Kidney (tissue), 14 donors: ENCODE measurements around the gene MEFV. TPM values are rescaled to one million over a fixed set of nuclear protein-coding genes. Genes with fewer than 3 reads are reported as not detected.

Source experiments
- DNase-seq, 5 donors: peaks; one replicate each; pipeline ENCODE4 v3.0.0-alpha.2; 2013 to 2020
- FAIRE-seq: peaks from 2 replicates; lab custom pipeline; 2012; peaks lifted over from hg19 to GRCh38; lab: Jason Lieb, UNC
- H3K27ac ChIP-seq, 2 donors: one replicate each; pipeline ENCODE4 v1.7.0; 2013; ENCODE audit warnings: low read depth in 2 of 2, low read length in 2 of 2, inconsistent platforms in 1 of 2
- H3K27me3 ChIP-seq: one replicate; pipeline ENCODE4 v1.7.1; 2013; ENCODE audit warnings: low read length, inconsistent platforms; ENCODE audit not compliant: control insufficient read depth, insufficient read depth
- H3K36me3 ChIP-seq, 3 donors: one replicate each; pipeline versions ENCODE4 v1.7.0 to v1.7.1; 2013; ENCODE audit warnings: low read length in 3 of 3, control low read depth in 1 of 3, inconsistent platforms in 1 of 3; ENCODE audit not compliant: insufficient read depth in 3 of 3, control insufficient read depth in 2 of 3
- H3K4me1 ChIP-seq, 3 donors: one replicate each; pipeline versions ENCODE4 v1.7.0 to v1.7.1; 2013; ENCODE audit warnings: low read length in 3 of 3, inconsistent platforms in 1 of 3, low read depth in 1 of 3; ENCODE audit not compliant: control insufficient read depth in 2 of 3, insufficient read depth in 2 of 3
- H3K4me3 ChIP-seq, 3 donors: one replicate each; pipeline versions ENCODE4 v1.7.0 to v1.8.1; 2013; ENCODE audit warnings: low read length in 3 of 3, control low read depth in 1 of 3, inconsistent platforms in 1 of 3
- H3K9ac ChIP-seq, 3 donors: one replicate each; pipeline versions ENCODE4 v1.7.0 to v1.7.1; 2013; ENCODE audit warnings: low read length in 3 of 3, control low read depth in 1 of 3, inconsistent platforms in 1 of 3
- H3K9me3 ChIP-seq, 3 donors: one replicate each; pipeline versions ENCODE4 v1.7.0 to v1.7.1; 2013; ENCODE audit warnings: low read length in 3 of 3, control low read depth in 1 of 3, inconsistent platforms in 1 of 3; ENCODE audit not compliant: control insufficient read depth in 2 of 3, insufficient read depth in 1 of 3
- intact Hi-C: fragments of 100-400 bp; cut with DNase I; formaldehyde crosslinking; loops from one replicate; pipeline ENCODE4 v1.11.1; 2022
- polyA plus RNA-seq: library from polyadenylated mRNA; stranded (reverse); fragments of 350-450 nt; fragmentation: Illumina TruSeq; extraction: RNeasy Lipid Tissue Mini Kit (QIAGEN cat#74804); gene quantifications from one replicate; pipeline ENCODE4 v1.2.3, GENCODE V29; 2014; ENCODE audit warnings: low read depth, low replicate concordance; ENCODE audit not compliant: insufficient read depth
- total RNA-seq: library from RNA; stranded (reverse); fragmentation: NEBNext Ultra II Directional; extraction: Animal tissue kit (Norgen Biotek cat#: 25700); gene quantifications from one replicate; pipeline ENCODE4 v1.2.1, GENCODE V29; 2021
- TF ChIP-seq, protein P1 (sequence below): IDR thresholded peaks from 3 replicates; pipeline ENCODE4 v1.5.1; 2012; ENCODE audit warnings: mild to moderate bottlenecking, moderate library complexity, borderline replicate concordance; ENCODE audit not compliant: insufficient read depth; ENCODE audit errors: extremely low read depth
- donor health status: control.
- donor health status: control.
- donor health status: control.
- donor health status: control.
- donor health status: control.
- donor health status: DM: yes; HTN: yes; CAD: no.
- donor health status: Normal renal cell carcinoma (clear cell type).

Gene MEFV
- total and polyA plus RNA-seq, 2 donors from 2014 or later = 4.1 TPM; not detected in 1

DNA sequence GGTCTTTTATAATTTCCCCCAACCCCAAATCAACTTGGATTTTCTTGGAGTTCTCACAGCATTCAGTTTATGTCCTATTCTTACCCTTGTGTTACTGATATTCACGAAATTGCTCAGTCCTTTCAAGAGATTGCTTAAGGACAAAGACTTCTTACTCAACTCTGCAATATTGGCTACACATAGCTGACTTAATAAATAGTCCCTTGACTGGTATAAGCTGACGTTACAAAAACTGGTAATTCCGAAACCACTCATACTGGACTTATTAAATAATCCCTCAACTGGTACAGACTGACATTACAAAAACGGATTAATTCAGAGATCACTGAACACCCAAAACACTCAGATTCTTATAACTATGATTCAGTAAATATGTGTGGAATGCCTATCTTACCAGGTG, 47.9 kb upstream of the MEFV start:
- TF ChIP-seq, protein P1, sequence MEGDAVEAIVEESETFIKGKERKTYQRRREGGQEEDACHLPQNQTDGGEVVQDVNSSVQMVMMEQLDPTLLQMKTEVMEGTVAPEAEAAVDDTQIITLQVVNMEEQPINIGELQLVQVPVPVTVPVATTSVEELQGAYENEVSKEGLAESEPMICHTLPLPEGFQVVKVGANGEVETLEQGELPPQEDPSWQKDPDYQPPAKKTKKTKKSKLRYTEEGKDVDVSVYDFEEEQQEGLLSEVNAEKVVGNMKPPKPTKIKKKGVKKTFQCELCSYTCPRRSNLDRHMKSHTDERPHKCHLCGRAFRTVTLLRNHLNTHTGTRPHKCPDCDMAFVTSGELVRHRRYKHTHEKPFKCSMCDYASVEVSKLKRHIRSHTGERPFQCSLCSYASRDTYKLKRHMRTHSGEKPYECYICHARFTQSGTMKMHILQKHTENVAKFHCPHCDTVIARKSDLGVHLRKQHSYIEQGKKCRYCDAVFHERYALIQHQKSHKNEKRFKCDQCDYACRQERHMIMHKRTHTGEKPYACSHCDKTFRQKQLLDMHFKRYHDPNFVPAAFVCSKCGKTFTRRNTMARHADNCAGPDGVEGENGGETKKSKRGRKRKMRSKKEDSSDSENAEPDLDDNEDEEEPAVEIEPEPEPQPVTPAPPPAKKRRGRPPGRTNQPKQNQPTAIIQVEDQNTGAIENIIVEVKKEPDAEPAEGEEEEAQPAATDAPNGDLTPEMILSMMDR = no peak
- no peak overlapping the region for H3K27ac ChIP-seq
- H3K36me3 ChIP-seq = peaks cover 14 to 32% (median 19%) of the 10 kb centered on the region in 3 donors
- peak overlapping the region in 1 of 3 donors; percentile 68 for H3K9ac ChIP-seq
- no peaks in the 10 kb centered on the region for H3K4me1 ChIP-seq
- H3K4me3 ChIP-seq = peak overlapping the region; percentile 73 to 91 (median 75)
- intact Hi-C loops = no loop called here
- FAIRE-seq (no peak), DNase-seq (no peak)
- H3K27me3 ChIP-seq = no peaks in the 10 kb centered on the region
- peaks cover 12 to 58% (median 12%) of the 10 kb centered on the region in 3 donors for H3K9me3 ChIP-seq

DNA sequence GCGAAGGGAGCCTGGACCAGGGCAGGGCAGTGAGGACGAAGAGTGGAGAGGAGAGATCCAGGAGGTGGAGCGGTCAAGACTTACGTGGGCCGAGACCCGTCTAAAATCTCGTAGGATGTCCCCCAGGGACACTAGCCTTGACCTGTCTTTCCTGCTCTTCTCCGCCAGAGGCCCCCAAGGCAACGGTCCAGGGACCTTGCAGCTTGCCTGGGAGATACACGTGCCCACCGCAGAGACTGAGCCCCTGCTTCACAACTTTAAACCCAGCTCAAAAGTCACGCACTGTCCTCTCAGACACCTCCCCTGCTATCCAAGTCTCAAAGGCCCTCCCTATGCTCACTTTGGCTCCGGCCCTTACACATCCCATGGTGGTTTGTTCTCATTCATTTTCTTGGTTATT, 39.4 kb upstream of the MEFV start:
- DNase-seq = no peak
- intact Hi-C loops = no loop called here

DNA sequence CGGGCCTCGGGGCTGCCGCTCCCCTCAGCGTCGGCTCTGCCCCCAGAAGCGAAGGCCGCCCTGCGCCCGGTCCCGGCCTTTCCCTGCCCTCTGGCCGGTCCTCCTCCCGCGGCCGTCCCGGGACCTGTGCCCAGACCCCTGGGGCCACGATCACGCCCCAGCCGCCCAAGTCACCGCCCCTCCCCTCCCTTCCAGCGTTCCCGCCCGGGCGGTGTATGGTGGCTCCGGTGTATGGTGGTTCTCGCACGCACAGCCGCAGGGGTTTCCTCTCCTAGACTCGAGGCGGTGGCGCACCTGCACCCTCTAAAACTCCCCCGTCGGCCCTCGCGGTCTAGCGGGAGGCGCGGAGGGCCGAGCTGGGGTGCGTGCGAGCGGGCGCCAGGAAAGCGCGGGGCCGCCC, 38.8 kb upstream of the MEFV start:
- H3K27ac ChIP-seq = no peak overlapping the region
- H3K36me3 ChIP-seq = peaks cover 18 to 36% (median 19%) of the 10 kb centered on the region in 3 donors
- no peak overlapping the region for H3K4me3 ChIP-seq
- no peak for DNase-seq
- H3K27me3 ChIP-seq = no peaks in the 10 kb centered on the region
- TF ChIP-seq, protein P1 = no peak
- intact Hi-C loops = no loop called here
- H3K9me3 ChIP-seq = peaks cover 7 to 74% (median 22%) of the 10 kb centered on the region in 3 donors
- no peak for FAIRE-seq
- H3K4me1 ChIP-seq = no peaks in the 10 kb centered on the region
- no peak overlapping the region for H3K9ac ChIP-seq

More for the DNA sequence above, 39.4 kb upstream of the MEFV start:
- peaks cover 5 to 71% (median 18%) of the 10 kb centered on the region in 3 donors for H3K9me3 ChIP-seq
- H3K4me1 ChIP-seq = no peaks in the 10 kb centered on the region
- H3K4me3 ChIP-seq = no peak overlapping the region
- H3K9ac ChIP-seq = no peak overlapping the region
- H3K27me3 ChIP-seq = no peaks in the 10 kb centered on the region
- no peak overlapping the region for H3K27ac ChIP-seq
- FAIRE-seq = no peak
- H3K36me3 ChIP-seq = peaks cover 14 to 31% (median 14%) of the 10 kb centered on the region in 3 donors
- TF ChIP-seq, protein P1 = no peak

DNA sequence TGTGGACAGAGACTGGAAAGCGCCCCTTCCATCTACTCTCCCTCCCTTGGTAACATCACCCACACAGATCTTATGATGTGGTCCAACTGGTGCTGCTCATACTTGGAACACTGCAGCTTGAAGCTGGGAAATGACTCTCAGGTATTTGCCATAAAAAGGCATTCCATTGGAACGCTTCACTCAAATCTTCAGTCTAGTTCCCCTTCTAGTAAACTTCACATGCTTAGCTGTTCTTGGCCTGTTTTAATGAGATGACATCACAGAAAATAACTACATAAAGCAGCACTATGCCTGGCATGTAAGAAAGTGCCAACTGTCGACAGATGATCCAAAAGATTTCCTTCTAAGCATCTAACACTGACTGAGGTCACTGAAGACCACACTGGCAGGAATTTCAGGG, 36.2 kb upstream of the MEFV start:
- Histone ChIP-seq H3K9me3 (peaks cover 13 to 74% (median 30%) of the 10 kb centered on the region in 3 donors), H3K4me1 (no peaks in the 10 kb centered on the region), H3K4me3 (peak overlapping the region in 2 of 3 donors; percentile 7 to 17), H3K36me3 (peaks cover 24 to 45% (median 34%) of the 10 kb centered on the region in 3 donors), H3K27ac (no peak overlapping the region), H3K9ac (no peak overlapping the region), H3K27me3 (no peaks in the 10 kb centered on the region)
- intact Hi-C loops = no loop called here
- TF ChIP-seq, protein P1 = no peak
- no peak for FAIRE-seq
- DNase-seq = no peak
